GM12878 (cell line): ENCODE results near the gene BIRC6.

Experiments
- CHD4 ChIP-seq: fragments of 200-600 bp; sonication (generic); IDR thresholded peaks from 2 replicates; pipeline ENCODE4 v1.6.1; 2016; ENCODE audit warnings: mild to moderate bottlenecking
- CTCF ChIP-seq, 3 experiments: IDR thresholded peaks in 2 of 3; conservative IDR thresholded peaks in 1 of 3; 2 replicates each; pipeline ENCODE4 v1.5.1; 2011; ENCODE audit warnings: low read depth in 3 of 3, low read length in 3 of 3, mild to moderate bottlenecking in 3 of 3, control low read depth in 2 of 3, moderate library complexity in 2 of 3, inconsistent platforms in 1 of 3, mixed read lengths in 1 of 3; ENCODE audit not compliant: control insufficient read depth in 2 of 3, insufficient read depth in 1 of 3; ENCODE audit errors: extremely low read depth in 1 of 3
- JUNB ChIP-seq: IDR thresholded peaks from 2 replicates; pipeline ENCODE4 v1.6.1; 2016; ENCODE audit warnings: antibody characterized with exemption, mild to moderate bottlenecking
- NR2C2 ChIP-seq: IDR thresholded peaks from 2 replicates; pipeline ENCODE4 v1.6.1; 2011; ENCODE audit warnings: borderline replicate concordance, low read depth; ENCODE audit not compliant: control insufficient read depth, insufficient read length
- POLR2A ChIP-seq: IDR thresholded peaks from 2 replicates; pipeline ENCODE4 v1.6.1; 2011; ENCODE audit warnings: low read depth, mild to moderate bottlenecking, low read length
- POLR2AphosphoS5 ChIP-seq: IDR thresholded peaks from 2 replicates; pipeline ENCODE4 v1.6.1; 2011; ENCODE audit warnings: mild to moderate bottlenecking, low read length, inconsistent platforms
- RAD21 ChIP-seq: IDR thresholded peaks from 2 replicates; pipeline ENCODE4 v1.6.1; 2011; ENCODE audit warnings: mild to moderate bottlenecking, low read depth, low read length, moderate library complexity; ENCODE audit not compliant: insufficient read depth
- ZNF274 ChIP-seq: IDR thresholded peaks from one replicate; pipeline ENCODE4 v1.8.0; 2011; ENCODE audit not compliant: insufficient read length, insufficient read depth
- TF ChIP-seq, protein P1 (sequence below): fragments of 450-650 bp; IDR thresholded peaks from 2 replicates; pipeline ENCODE4 v1.6.1; 2017; ENCODE audit warnings: mild to moderate bottlenecking, low read depth, inconsistent platforms; ENCODE audit not compliant: poor library complexity, severe bottlenecking

GRCh38 chr2:32455816-32456215, 99.0 kb downstream of the BIRC6 start:
- TF ChIP-seq POLR2AphosphoS5 (no peak), POLR2A (no peak), RAD21 (no peak), ZNF274 (no peak), CHD4 (no peak), JUNB (no peak), NR2C2 (no peak), CTCF (IDR thresholded peaks at IDR 0.05 in 2 of 3, conservative IDR thresholded peaks at IDR 0.05 in 1 of 3; ENCODE audit: control insufficient read depth in 2 of 3, extremely low read depth in 1 of 3, insufficient read depth in 1 of 3, low read depth in 3 of 3, low read length in 3 of 3) (no peak)
- TF ChIP-seq, protein P1, sequence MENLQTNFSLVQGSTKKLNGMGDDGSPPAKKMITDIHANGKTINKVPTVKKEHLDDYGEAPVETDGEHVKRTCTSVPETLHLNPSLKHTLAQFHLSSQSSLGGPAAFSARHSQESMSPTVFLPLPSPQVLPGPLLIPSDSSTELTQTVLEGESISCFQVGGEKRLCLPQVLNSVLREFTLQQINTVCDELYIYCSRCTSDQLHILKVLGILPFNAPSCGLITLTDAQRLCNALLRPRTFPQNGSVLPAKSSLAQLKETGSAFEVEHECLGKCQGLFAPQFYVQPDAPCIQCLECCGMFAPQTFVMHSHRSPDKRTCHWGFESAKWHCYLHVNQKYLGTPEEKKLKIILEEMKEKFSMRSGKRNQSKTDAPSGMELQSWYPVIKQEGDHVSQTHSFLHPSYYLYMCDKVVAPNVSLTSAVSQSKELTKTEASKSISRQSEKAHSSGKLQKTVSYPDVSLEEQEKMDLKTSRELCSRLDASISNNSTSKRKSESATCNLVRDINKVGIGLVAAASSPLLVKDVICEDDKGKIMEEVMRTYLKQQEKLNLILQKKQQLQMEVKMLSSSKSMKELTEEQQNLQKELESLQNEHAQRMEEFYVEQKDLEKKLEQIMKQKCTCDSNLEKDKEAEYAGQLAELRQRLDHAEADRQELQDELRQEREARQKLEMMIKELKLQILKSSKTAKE = no peak
